RKO (cell line): ENCODE data around the gene QRFP.

Experiments
- DNase-seq: peaks from one replicate; pipeline ENCODE4 v3.0.0-alpha.2; 2016; ENCODE audit warnings: low spot score

QRFP gene

DNA sequence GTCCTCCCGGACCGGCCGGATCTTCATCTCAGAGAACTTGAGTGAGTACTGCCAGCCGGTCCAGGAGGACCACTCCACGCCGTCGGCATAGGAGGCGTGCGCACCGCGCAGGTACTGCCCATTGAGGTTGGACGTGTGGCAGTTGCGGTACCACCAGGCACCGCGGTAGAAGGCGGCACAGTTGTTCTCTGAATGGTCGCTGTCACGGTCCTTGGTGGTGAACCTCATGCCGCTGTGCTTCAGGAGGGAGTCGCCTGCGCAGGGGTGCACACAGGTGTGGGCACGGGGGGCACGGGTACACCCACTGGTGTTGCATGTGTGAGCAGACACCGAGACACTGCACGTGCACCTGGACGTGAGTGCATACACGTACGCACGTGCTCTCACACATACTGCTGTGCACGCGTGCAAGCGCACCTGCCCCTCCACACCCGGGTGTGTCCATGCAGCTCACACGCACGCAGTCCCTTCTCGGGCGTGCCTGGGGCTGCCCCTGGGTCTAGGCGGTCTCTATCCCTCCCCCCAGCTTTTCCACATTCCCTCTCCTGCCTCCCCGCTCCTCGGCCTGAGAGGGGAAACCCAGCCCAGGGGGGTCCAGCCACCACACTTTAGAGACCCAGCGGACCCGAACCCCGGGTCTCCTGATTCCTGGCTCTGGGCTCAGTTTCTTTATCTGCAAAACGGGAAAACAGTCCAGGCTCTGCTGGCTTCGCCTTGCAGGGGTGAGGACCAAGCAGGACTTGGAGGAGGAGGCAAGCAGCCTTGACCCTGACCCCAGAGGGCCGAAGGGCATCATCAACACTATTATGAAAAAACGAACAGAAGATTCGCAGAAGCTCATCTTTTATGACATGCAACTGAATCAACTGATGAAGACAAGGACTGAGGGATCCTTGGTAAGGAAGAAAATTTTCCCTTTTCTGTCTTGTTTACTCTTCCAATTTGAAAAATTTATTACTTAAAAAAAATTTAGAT is 7.7 kb upstream of the QRFP start:
- no peak for DNase-seq

DNA sequence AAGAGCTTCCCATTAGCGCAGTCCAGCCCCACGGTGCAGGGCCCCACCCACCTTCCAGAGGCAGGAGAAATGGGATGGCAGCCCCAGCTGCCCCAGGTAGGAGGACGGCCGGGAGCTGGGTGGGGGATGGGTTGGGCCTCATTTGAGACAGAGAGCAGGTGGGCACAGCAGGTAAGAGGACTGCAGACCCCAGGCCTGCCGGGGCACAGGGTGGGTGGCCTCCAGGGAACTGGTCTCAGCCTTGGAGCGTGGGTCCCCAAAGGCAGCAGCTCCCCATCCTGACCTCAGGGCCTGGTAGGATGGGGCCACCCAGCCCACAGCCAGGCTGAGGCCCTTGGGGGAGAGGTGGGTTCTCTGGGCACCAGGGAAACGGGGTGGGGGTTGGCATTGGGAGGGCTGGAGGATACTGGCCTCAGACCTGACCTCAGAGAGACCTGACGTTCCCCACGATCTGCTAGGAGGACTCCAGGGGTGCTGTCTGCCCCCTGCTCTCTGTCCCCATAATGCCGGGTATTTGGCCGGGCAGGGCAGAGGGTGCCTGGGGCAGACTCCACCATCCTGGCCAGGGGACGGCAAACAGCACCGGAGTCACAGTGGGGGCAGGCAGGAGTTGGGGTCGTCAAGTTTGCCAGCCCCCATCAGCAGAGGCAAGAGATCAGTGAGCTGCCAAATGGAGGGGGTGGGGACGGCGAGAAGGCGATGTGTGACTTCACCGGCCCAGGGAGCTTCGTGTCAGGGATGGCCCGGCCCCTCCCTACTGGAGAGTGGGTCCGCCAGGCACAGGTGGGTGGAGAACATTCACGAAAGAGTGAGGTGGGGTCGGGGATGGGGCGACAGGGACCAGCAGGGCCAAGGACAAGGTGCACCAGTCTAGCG is 6.8 kb upstream of the QRFP start:
- no peak for DNase-seq

DNA sequence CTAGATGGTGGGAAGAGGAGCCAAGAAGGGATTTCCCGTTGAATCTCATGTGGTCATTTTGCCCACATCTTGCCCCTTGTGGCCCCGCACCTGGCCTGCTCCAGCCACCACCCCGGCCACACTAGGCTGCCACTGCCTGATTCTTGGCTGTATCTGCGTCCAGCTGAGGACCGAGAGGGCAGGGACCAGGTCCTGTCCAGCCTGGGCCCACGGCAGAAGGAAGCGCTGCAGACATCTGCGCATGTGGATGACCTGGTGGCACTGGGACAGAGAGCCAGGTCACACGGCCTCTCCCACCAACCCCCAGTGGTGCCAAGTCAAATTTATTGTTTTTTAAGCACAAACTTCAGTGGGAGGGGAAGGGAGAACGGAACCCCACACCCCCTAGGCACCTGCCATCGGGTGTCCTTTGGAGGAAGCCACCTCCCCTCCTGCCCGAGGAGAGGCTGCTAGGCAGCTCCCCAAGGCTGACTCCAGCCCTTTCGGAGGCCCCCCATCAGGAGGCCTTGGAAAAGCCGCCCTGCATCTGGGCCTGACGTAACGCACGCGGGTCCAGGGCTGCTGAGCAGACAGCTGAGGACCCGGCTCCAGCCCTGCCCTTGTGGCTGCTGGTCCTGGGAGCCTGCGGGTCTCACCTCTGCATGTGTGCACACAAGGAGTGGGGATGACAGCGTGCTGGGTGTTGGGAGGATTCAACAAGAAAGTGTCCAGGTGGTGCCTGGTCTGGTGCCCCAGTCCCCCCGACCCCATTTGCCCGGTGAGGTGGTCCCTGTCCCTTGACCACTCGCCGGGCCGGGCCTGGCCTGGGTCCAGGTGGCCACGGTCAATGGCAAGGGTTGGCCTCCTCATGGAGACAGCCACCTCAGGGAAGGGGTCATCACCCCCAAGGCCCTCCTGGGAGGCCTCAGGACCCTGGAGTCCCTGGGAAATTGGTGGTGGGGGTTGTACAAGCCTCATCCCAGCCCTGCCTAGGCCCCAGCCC is 5.9 kb upstream of the QRFP start:
- DNase-seq, result no peak

DNA sequence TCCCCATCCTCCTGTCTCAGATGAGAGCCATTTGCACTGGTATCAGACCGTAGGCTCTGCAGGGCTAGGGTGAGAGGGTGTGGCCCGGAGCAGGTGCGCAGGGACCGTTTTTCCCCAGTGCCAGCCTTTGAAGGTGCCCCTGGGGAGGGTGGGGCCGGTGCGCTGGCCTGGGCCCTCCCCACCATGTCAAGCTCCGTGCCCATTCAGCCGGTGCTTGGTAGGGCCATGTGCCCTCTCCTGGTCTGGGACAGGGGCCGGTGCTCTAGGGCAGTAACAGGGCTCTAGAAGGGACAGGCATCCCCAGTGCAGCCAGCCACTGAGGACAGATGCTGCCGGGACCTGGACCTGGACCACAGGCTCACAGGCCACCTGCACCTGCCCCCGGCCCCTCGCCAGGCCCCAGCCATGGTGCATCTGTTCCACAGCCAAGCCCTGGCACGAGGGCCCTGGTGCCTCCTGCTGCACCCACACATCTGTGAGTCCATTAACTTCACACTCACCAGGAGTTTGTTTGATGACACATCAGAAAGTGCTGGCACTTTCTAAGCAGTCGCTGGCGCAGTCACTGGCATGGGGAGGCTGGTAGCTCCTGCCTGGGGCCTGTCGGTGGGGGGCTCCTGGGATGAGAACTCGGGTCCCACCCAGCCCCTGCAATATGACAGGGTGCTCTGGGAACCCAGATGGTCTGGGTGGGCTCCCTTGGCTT is 5.0 kb upstream of the QRFP start:
- peak; percentile 50 for DNase-seq

DNA sequence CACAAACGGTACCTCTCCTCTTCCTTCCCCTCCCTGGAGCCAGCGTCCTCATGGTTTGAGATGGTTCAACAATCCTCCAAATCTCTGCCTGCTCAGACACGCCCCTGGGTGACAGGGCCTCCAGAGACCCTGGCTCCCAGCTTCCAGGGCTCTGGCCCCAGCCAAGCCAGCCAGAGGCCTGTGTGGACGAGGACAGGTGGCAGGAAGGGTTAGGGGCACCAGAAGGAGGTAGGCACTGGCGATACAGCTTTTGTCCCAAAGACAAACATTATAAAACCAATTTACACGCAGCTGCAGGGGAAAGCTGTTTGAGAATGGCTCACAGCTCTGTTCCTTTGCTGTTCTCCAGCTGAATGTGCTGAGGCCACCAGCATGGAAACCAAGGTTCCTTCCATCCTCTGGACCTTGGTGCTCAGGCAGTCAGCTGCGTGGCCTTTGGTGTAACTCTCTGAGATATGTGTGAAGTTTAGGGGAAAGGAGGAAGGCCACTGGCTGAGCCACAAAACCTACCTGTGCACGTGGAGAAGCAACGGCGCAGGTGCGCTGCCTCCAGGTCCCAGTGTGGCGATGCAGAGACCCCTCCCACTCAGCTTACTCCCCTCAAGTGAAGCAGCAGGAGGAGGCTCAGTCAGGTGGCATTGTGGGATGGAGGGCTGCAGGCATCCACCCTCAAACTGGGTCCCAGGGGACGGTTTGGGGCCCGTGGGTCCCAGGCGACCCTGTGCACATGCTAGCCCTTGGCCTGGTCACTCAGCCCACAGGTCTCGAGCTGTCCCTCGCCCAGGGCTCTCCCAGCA is 4.3 kb upstream of the QRFP start:
- no peak for DNase-seq

DNA sequence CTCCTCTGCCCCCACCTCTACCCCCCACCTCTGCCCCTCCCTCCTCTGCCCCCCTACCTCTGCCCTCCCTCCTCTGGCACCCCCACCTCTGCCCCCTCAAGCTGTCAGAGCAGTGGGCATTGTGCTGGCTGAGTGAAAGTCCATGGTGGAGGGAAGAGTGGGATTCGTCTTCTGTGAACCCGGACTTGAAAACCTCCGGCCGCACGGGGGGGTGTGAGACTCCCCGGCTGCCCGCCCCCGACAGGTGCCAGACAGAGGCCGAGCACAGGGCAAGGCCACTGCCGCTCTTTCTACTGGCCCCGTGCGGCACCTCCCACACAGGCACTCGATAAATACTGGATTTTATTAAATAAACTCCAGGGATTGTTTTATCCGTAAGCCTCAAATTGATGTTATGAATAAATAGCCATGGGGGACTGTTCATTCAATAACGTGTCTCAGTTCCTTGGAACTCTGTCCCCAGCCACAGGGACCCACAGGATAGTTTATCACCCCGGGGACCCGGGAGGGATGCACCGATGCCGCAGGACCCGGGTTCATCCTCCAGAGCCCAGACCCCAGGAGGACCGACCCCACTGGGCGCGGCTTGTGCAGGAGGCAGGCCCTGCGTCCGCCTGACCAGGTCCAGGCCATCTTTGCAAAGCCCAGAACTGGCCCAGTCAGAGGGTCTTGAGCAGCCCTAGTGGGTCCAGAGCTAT is 2.6 kb upstream of the QRFP start:
- DNase-seq, result no peak

DNA sequence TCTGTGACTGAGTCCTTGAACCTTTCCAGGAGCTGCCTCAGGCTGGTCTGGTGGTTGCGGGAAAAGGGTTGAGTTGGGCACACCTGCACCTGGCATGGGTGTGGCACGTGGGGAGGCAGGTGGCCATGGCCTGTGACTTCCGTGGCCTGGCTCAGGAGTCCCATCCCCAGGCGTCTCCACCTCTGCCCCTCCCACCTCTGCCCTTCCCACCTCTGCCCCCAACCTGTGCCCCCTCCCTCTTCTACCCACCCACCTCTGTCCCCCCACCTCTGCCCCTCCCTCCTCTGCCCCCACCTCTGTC is 1.9 kb upstream of the QRFP start:
- no peak for DNase-seq

DNA sequence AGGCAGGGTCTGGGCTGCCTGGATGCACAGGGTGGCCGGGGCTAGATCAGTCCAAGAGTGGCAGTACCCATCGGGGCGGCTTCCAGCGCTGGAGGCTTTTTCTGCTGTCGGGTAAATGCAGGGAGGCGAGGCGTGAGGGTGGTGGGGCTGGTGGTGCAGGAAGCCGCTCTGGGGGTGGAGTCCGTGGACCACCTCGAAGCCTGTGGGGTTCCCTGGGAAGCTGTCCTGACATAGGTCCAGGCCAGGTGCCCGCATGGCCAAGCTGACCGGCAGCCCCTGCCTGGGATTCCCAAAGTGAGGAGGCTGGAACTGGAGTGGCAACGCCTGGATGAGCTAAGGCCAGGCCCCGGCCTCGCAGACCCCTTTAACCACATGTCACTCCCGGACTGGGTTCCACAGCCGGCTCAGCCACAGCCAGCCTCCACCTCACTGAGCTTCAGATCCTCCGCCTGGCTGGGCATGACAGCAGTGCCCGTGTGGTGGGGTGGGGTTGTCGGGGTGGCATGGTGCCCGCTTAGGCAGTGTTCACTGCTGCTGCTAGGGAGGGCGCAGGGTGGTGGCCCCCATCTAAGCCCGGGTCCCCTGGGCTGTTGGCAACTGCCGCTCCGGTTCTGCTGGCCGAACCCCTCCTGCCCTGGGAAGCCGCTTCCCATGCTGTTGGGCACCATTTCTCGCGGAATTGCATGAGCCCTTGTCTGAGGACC is 1.4 kb upstream of the QRFP start:
- DNase-seq, result no peak

DNA sequence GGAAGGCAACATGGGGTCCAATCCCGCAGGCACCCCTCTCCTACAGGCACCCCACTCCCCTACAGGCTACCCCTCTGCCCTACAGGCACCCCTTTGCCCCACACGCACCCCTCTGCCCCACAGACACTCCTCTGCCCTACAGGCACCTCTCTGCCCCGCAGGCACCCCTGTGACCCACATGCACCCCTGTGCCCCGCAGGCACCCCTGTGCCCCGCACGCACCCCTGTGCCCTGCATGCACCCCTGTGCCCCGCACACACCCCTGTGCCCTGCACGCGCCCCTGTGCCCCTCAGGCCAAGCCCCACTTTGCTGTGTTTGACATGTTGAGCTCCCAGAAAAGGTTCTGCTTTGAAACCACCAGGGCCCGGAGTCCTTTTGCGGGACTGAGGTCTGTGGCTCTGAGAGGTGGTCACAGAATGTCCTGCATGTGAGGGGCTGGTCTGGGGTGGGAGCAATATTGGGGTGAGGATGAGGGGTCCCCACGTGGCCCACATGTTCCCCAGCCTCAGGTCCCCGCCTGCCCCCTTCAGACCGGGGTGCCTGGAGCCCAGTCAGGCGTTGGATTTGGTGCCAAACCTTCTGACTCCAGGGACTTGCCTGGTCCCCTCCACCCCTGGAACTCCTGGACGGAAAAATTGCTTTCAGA is 616 bp upstream of the QRFP start:
- no peak for DNase-seq

DNA sequence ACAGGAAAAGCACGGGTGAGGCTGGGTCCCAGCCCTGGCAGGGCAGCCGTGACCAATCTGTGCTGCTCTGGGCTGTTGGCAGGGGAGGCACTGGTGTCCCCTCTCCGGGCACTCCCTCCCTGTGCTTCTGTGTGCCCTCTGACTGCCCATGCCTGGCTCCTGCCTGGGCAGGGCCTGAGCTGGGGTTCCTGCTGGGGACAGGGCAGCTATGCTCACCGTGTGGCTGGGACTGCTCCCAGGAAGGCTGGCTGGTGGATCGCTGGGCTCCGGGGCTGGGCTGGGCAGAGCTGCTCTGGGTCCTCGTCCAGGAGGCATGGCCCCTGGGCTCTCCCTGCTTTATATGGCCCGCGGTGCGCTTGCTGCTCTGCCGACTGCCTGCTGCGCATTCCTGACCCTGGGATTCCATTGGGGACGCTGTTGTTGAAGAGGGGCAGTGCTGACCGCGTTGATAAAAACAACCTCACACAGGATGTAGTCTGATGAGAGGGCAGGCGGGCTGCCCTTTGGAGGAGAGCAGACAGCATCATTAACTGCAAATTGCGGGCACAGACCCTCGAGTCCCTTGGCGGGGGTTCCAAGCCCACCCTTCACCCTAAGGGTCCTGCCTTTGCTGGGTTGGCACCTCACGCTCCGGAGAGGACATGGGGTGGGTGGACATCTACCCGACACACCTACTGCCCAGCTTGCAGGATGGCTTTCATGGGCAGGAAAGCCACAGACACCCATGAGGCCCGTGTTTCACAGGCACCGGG is 955 bp downstream of the QRFP start:
- DNase-seq, result no peak

DNA sequence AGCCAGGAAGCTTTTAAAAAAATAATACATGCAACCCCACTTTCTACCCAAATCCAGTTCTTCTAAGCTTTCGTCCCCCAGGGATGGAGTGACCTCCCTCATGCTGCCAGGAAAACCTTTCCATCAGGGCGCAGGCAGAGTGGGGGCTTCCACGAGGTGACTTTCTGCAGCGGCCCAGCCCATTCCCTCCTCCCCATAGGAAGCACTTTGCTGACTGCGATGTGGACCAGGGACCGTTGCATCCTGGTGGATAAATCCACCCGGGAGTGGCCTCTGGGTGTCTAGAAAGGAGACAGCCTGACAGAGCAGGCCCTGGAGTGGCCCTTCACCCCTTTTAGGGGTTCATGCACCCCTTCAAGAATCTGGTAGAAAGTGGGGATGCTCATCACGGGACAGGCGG is 1.6 kb downstream of the QRFP start:
- DNase-seq, result no peak

DNA sequence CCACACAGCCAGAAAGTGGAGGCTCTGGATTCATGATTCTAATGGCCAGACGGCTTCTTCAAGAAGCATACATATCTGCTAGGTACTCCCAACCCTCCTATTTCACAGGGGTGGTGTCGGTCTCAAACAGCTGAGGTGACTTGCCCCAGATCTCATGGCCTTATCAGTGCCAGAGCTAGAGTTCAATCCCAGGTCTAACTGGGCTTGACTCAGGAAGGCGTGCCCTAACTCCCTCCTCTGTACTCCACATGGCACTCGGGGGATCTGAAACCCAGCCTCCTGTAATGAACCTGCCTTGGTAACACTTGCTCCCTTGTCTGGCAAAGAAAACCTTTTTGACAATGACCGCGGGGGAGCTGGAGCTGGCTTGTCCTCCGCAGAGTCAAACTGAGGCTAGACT is 2.1 kb downstream of the QRFP start:
- no peak for DNase-seq

DNA sequence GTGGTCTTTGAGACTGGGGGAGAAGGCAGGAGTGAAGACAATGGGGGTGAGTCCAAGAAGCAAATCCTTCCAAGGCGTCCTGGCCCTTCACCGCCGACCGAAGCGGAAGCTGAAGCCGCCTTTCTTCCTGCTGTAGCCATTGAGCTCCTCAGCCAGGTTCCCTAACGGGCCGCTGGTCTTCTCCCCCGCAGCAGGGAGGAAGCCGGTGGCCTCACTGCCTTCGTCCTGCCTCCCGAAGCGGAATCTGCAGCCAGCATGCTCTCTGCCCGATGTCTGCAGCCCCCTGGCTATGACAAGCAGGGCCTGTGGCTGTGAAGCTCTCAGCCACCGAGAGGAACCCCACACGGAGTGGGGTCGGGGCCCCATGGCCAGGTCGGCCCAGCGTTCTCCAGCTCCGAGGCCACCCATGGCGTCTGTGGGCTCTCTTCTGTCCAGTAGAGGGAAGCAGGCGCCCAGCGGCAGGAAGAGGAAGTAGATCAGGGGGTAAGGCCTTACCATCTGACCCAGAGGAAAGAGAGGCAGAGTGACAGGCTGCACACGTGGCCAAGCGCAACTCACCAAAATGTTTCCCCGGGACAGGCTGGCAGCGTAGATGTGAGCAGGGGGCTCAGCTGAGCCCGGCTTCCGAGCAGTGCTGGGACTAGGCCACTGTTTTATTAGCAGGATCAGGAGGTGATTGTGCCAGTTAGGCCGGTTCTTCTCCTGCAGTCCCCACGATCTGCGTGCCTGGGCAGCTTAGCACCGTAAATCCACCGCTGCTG is 3.1 kb downstream of the QRFP start:
- no peak for DNase-seq

DNA sequence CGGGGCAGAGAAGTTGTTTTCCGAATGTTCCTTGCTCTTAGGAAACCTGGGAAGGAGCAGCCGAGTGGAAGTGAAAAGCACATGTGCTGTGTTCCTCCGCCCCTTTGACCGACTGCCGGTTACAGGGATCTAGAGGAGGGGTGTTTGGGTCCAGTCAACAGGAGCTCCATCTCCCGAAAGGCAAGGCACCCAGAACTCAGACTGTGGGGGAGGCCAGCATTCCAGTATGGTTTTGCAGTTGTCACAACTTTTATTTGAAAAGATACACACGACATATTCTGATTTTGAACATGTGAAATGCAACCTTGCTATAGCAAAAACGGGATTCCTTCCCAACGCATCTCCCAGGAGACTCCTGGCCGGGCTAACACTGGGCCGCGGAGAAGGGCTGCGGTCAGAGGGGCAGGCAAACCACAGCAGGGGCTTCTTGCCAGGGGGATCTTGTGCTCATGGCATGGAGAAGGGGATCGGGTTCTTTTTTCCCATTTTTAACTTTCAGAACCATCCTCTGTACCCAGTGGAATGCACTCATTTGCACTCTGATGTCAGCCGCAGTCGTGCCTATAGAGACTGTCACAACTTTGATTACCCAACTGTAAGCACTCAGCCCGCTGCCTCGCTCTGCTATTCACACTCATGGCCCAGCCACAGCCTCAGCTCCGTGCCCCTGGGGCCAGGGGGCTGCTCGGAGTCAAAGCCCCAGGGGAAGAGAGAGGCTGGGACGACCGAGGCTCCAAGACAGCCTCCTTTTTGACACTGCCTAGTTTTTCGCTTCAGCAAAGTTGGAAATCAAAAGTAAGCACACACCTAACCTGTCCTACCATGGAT is 3.9 kb downstream of the QRFP start:
- no peak for DNase-seq

DNA sequence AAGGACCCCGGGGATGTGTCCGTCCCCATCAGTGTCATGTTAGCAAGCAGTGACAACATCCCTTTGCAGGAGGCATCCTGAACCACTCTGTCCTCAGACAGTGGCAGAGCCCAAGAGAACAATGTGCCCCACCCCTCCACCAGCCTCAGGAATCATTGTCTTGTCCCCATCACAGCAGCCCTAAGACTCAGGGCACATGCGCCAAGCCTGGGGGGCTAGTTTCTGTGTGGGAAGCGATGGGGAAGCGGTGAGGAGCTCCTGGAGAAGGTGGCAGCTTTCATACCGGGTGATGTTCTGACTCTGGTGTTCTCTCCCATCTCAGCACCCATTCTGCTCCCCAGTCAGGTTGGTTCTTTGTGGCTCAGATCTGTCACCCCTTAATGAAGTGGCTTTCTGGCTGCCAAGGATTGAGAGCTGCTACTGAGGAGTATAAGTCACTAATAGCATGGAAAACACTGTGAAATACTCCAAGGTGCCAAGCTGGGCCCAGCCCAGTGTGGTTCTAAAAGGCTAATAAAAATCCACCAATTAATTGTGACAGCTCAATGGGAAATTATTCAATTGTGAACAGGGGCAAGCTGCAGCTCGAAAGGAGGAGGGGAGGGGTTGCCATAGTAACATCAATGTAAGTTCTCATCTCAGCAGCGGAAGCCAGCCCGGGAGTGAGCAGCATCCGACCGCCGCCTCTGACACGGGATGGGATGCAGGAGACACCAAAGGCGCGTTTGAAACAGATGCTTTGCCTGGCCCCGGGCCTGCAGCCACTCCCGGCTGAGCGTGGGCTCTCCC is 4.7 kb downstream of the QRFP start:
- no peak for DNase-seq
